Heart right ventricle (tissue), 16 donors: ENCODE measurements around the gene KCNMA1. TPM values are rescaled to one million over a fixed set of nuclear protein-coding genes. Genes with fewer than 3 reads are reported as not detected.

Experiments
- ATAC-seq, 8 donors: fragments of 200-7000 bp; cut with Tn5 transposase; one replicate each; pipeline ENCODE4 v1.9.1; 2020; ENCODE audit warnings: mild to moderate bottlenecking in 8 of 8, moderate library complexity in 8 of 8, moderate number of reproducible peaks in 1 of 8
- DNase-seq, 2 donors: peaks; one replicate each; pipeline ENCODE4 v3.0.0-alpha.2; 2020
- H3K27ac ChIP-seq, 10 donors: fragments of 200-600 bp; sonication (generic) in 2 of 10; one replicate each; pipeline versions ENCODE4 v1.5.0 to v1.8.0; 2020 to 2022; ENCODE audit warnings: mild to moderate bottlenecking in 3 of 10
- H3K27me3 ChIP-seq, 7 donors: fragments of 200-600 bp; one replicate each; pipeline ENCODE4 v1.8.0; 2021 to 2022; ENCODE audit warnings: mild to moderate bottlenecking in 2 of 7
- H3K36me3 ChIP-seq, 9 donors: fragments of 200-600 bp; sonication (generic) in 1 of 9; one replicate each; pipeline versions ENCODE4 v1.5.0 to v1.8.0; 2020 to 2022; ENCODE audit warnings: mild to moderate bottlenecking in 2 of 9
- H3K4me1 ChIP-seq, 9 donors: fragments of 200-600 bp; sonication (generic) in 1 of 9; one replicate each; pipeline versions ENCODE4 v1.5.0 to v1.8.0; 2020 to 2022; ENCODE audit warnings: mild to moderate bottlenecking in 4 of 9
- H3K4me3 ChIP-seq, 10 donors: fragments of 200-600 bp; sonication (generic) in 2 of 10; one replicate each; pipeline versions ENCODE4 v1.5.0 to v1.8.0; 2020 to 2022; ENCODE audit warnings: mild to moderate bottlenecking in 7 of 10, moderate library complexity in 2 of 10
- H3K9me3 ChIP-seq, 11 donors: fragments of 200-600 bp in 10 of 11; sonication (generic) in 2 of 11; one replicate each; pipeline versions ENCODE4 v1.5.0 to v1.8.0; 2013 to 2022; ENCODE audit warnings: mild to moderate bottlenecking in 2 of 11, control low read depth in 1 of 11, moderate library complexity in 1 of 11
- WGBS, 2 donors: extraction: QIAGEN DNeasy Blood & Tissue Kit; methylation state at CpG; one replicate each; pipeline ENCODE4 v1.1.7; 2013; ENCODE audit warnings: inconsistent platforms in 1 of 2; 5-methylcytosine and 5-hydroxymethylcytosine counted together
- intact Hi-C, 10 donors: fragments of 100-400 bp; cut with DNase I; formaldehyde crosslinking; loops; one replicate each; pipeline versions ENCODE4 v1.11.1 to v1.14.2; 2022
- polyA plus RNA-seq, 2 donors: library from polyadenylated mRNA; stranded (reverse); fragments of 200-250 nt; gene quantifications; one replicate each; pipeline ENCODE4 v1.2.3, GENCODE V29; 2013
- total RNA-seq, 10 donors: library from RNA; stranded (reverse); fragmentation: NEBNext Ultra II Directional in 3 of 10; extraction: Animal tissue kit (Norgen Biotek cat#: 25700) in 3 of 10; gene quantifications; one replicate each; pipeline versions ENCODE4 v1.2.1 to v1.2.4, GENCODE V29; 2021 to 2023
- TF ChIP-seq, protein P1 (sequence below), 9 donors: fragments of 200-600 bp; sonication (generic) in 2 of 9; IDR thresholded peaks; one replicate each; pipeline versions ENCODE4 v1.5.0 to v1.8.0; 2021 to 2022; ENCODE audit warnings: antibody characterized with exemption in 9 of 9, mild to moderate bottlenecking in 5 of 9, moderate library complexity in 1 of 9
- donor health status: Arrhythmogenic right ventricular cardiomyopathy.
- donor health status: ischemic (EF 13 %, LVEDD 7.1; RV severe dilation, severe dysfunction).
- donor health status: healthy with polysubstance abuse.
- donor health status: DM: no; HTN: yes; CAD: no.
- donor health status: DM: no; HTN: no; CAD: no.
- donor health status: ischemic (EF 25% LVEDD 6.9; RV normal size, moderate dysfunction).
- donor health status: ischemic (EF 25% LVEDD 5.7; RV mildly dilated, moderate dysfunction).
- donor health status: healthy.
- donor health status: DM: yes; HTN: yes; CAD: no.
- donor health status: Ischemic cardiomyopathy.
- donor health status: ischemic (EF 35%, LVEDD 5.7; RV mildly dilated, moderate dysfunction).
- donor health status: nonischemic (EF 11% LVEDD 7.7; RV severe dilation, severe dysfunction).
- donor health status: DM: yes; HTN: yes; CAD: no.
- donor health status: PGD.
- donor health status: ischemic (EF 29% LVEDD 5.4; RV normal size, mild dysfunction).
- donor health status: nonischemic (EF 23%, LVEDD 6.1; RV moderate dilation, normal function).

KCNMA1 gene
- total and polyA plus RNA-seq, 12 donors = 0.59 to 5.3 (median 1.6) TPM

DNA sequence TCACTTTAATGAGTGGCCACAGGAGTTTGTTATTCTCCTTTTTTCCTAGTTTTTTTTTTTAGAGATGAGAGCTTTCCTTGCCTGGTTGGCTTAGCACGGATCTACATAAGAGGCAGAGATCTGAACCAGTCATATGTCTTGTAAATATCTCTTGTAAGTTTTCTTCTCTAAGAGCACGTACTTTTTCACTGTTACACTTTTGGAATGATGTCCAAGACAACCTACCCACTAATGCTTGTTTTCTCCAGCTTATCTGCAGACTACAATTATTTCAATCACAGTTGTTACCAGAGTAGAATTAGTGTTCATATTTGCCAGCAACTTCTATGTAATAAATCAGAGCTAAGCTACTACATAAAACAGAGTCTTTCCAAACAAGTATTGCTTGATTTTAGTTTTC, 444.6 kb downstream of the KCNMA1 start:
- WGBS, 2 donors = 67 to 72% methylated on average over 2 of the region's 2 CpGs
- H3K4me1 ChIP-seq = no peaks in the 10 kb centered on the region
- intact Hi-C loops = no loop called here

DNA sequence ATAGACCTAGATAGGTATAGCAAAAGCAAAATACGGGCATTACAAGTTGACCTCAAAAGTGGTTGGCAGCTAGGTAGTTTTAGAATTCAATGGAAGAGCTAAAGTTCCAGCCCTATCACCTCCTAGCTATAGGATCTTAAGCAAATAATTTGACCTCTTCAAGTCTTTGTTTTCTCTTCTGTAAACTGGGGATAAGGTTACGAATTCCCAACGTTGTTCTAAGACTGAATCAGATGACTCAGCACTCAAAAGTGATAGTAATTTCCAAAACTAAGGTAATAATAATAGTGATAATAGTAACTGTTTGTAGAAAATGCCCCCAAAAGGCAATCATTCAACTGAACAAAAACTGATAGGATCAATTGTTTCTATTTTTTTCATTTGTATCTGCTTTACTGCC, 445.2 kb downstream of the KCNMA1 start:
- TF ChIP-seq, protein P1, sequence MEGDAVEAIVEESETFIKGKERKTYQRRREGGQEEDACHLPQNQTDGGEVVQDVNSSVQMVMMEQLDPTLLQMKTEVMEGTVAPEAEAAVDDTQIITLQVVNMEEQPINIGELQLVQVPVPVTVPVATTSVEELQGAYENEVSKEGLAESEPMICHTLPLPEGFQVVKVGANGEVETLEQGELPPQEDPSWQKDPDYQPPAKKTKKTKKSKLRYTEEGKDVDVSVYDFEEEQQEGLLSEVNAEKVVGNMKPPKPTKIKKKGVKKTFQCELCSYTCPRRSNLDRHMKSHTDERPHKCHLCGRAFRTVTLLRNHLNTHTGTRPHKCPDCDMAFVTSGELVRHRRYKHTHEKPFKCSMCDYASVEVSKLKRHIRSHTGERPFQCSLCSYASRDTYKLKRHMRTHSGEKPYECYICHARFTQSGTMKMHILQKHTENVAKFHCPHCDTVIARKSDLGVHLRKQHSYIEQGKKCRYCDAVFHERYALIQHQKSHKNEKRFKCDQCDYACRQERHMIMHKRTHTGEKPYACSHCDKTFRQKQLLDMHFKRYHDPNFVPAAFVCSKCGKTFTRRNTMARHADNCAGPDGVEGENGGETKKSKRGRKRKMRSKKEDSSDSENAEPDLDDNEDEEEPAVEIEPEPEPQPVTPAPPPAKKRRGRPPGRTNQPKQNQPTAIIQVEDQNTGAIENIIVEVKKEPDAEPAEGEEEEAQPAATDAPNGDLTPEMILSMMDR (IDR thresholded peaks at IDR 0.05) = no peak
- Histone ChIP-seq H3K27ac (no peak overlapping the region), H3K4me1 (no peaks in the 10 kb centered on the region), H3K27me3 (peaks cover 0 to 65% (median 20%) of the 10 kb centered on the region in 7 donors), H3K36me3 (no peaks in the 10 kb centered on the region), H3K9me3 (no peaks in the 10 kb centered on the region), H3K4me3 (no peak overlapping the region)
- no peak for DNase-seq
- 54 to 61% methylated on average over 3 of the region's 3 CpGs for WGBS, 2 donors
- intact Hi-C loops = no loop called here
- no peak for ATAC-seq

More for the DNA sequence above, 444.6 kb downstream of the KCNMA1 start:
- ATAC-seq = no peak
- DNase-seq = no peak
- Histone ChIP-seq H3K9me3 (no peaks in the 10 kb centered on the region), H3K36me3 (no peaks in the 10 kb centered on the region), H3K27me3 (peaks cover 0 to 65% (median 20%) of the 10 kb centered on the region in 7 donors), H3K27ac (no peak overlapping the region), H3K4me3 (no peak overlapping the region)
- TF ChIP-seq, protein P1 (IDR thresholded peaks at IDR 0.05) = no peak

DNA sequence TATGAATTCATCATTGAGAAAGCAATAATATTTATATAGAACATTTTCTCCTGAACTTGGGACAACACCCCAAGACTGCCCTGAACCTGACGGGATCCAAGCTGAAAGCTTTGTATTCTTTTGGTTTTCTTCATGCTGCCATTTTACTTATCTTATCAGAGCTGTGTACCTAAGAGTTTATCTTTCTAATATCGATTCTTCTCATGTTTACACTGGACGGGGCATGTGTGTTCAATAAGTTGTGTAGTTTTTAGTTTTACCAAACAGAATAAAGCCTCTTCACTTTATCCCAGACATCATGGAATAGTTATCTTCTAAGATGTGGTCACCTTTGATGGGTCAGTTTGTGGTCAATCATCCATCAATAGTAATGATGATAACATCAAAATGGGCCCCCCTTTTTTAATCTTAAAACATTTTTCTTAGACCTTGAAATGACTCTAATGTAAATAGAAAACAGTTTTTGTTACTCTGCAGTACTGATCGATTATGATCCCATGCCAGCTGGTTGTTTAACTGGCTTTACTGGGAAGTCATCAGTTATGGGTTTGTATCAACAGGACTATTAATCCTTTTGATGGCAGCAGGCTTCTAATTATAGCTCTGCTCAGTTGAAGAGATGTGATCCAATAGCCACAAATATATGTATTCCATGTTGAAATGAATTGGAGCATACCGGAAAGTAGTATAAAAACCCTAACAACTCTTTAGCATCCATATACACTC, 446.1 kb downstream of the KCNMA1 start:
- no peak for DNase-seq
- H3K4me3 ChIP-seq = no peak overlapping the region
- no peaks in the 10 kb centered on the region for H3K4me1 ChIP-seq
- 67 to 69% methylated on average over 5 of the region's 5 CpGs for WGBS, 2 donors
- intact Hi-C loops = no loop called here
- no peak overlapping the region for H3K27ac ChIP-seq
- TF ChIP-seq, protein P1 (IDR thresholded peaks at IDR 0.05) = no peak
- H3K27me3 ChIP-seq = peaks cover 0 to 60% (median 20%) of the 10 kb centered on the region in 7 donors
- H3K9me3 ChIP-seq = no peaks in the 10 kb centered on the region
- H3K36me3 ChIP-seq = no peaks in the 10 kb centered on the region
- ATAC-seq = no peak

DNA sequence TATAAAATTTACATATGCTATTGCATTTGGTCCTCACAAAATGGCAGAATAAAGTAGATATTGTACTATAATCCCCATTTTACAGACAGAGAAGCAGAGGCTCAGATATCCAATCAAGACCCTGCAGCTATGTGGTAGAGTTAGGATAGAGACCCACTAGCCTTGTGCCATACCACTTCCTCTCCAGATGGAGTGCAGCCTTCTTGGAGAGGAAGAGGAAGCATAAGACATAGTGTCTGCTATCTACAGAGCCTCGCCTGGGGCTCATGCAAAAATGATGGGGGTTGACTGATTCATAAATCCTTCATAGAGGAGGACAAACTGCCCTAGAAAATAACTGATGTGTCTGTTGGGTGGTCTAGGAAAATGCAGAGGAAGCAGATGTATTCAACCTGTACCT, 447.3 kb downstream of the KCNMA1 start:
- DNase-seq (no peak), ATAC-seq (no peak)
- TF ChIP-seq, protein P1 (IDR thresholded peaks at IDR 0.05) = no peak
- Histone ChIP-seq H3K4me1 (no peaks in the 10 kb centered on the region), H3K27ac (no peak overlapping the region), H3K27me3 (peaks cover 0 to 52% (median 20%) of the 10 kb centered on the region in 7 donors), H3K36me3 (no peaks in the 10 kb centered on the region), H3K9me3 (no peaks in the 10 kb centered on the region), H3K4me3 (no peak overlapping the region)
- intact Hi-C loops = no loop called here
- WGBS, 2 donors = 58 to 67% methylated on average over 1 of the region's 1 CpG
